Hepatocyte (in vitro differentiated cells): ENCODE data around the gene NDUFB2. TPM values are rescaled to one million over a fixed set of nuclear protein-coding genes. Genes with fewer than 3 reads are reported as not detected.
"Not testable (repeated sequence)": the region's sequence is repeated elsewhere in the genome, so short reads cannot be mapped to it uniquely, and the experiment has no call there.

Experiments used
- DNase-seq: peaks from one replicate; pipeline ENCODE4 v3.0.0-alpha.2; 2016; ENCODE audit warnings: low spot score
- H2AFZ ChIP-seq: fragments of 200-600 bp; sonication (generic); 2 replicates; pipeline ENCODE4 v1.6.0; 2016; ENCODE audit warnings: antibody characterized with exemption, mild to moderate bottlenecking
- H3K27ac ChIP-seq: fragments of 200-600 bp; sonication (generic); 2 replicates; pipeline ENCODE4 v1.5.1; 2016; ENCODE audit warnings: mild to moderate bottlenecking
- H3K27me3 ChIP-seq: fragments of 200-600 bp; sonication (generic); 2 replicates; pipeline ENCODE4 v1.6.1; 2016
- H3K36me3 ChIP-seq: fragments of 200-600 bp; sonication (generic); replicated peaks from 2 replicates; pipeline ENCODE4 v1.5.1; 2016; ENCODE audit warnings: low read depth; ENCODE audit not compliant: insufficient read depth
- H3K4me1 ChIP-seq: fragments of 200-600 bp; sonication (generic); 2 replicates; pipeline ENCODE4 v1.5.1; 2016; ENCODE audit warnings: mild to moderate bottlenecking, moderate library complexity; ENCODE audit not compliant: insufficient read depth
- H3K4me2 ChIP-seq: fragments of 200-600 bp; sonication (generic); 2 replicates; pipeline ENCODE4 v1.6.0; 2016
- H3K4me3 ChIP-seq: fragments of 200-600 bp; sonication (generic); 2 replicates; pipeline ENCODE4 v1.5.1; 2016; ENCODE audit warnings: mild to moderate bottlenecking
- H3K79me2 ChIP-seq: fragments of 200-600 bp; sonication (generic); 2 replicates; pipeline ENCODE4 v1.6.0; 2017; ENCODE audit warnings: mild to moderate bottlenecking
- H3K9me2 ChIP-seq: fragments of 200-600 bp; sonication (generic); replicated peaks from 2 replicates; pipeline ENCODE4 v1.6.0; 2017; ENCODE audit warnings: mild to moderate bottlenecking; ENCODE audit not compliant: insufficient read depth
- H3K9me3 ChIP-seq: fragments of 200-600 bp; sonication (generic); 2 replicates; pipeline ENCODE4 v1.5.1; 2016; ENCODE audit warnings: low read depth, mild to moderate bottlenecking
- H4K20me1 ChIP-seq: fragments of 200-600 bp; sonication (generic); 2 replicates; pipeline ENCODE4 v1.6.0; 2016; ENCODE audit warnings: mild to moderate bottlenecking; ENCODE audit not compliant: insufficient read depth, poor library complexity, severe bottlenecking
- CTCF ChIP-seq: fragments of 200-600 bp; sonication (generic); IDR thresholded peaks from 2 replicates; pipeline ENCODE4 v1.5.1; 2016; ENCODE audit warnings: antibody characterized with exemption, mild to moderate bottlenecking; ENCODE audit not compliant: poor library complexity
- EZH2 ChIP-seq: fragments of 200-600 bp; sonication (generic); IDR thresholded peaks from 2 replicates; pipeline ENCODE4 v1.6.1; 2016; ENCODE audit warnings: antibody characterized with exemption, mild to moderate bottlenecking, borderline replicate concordance
- EZH2phosphoT487 ChIP-seq: fragments of 200-600 bp; sonication (generic); IDR thresholded peaks from one replicate; pipeline ENCODE4 v1.6.1; 2018; ENCODE audit warnings: antibody characterized with exemption, mild to moderate bottlenecking, low read depth, moderate library complexity; ENCODE audit not compliant: unreplicated experiment, severe bottlenecking
- WGBS: methylation state at CpG from one replicate; pipeline ENCODE4 v1.1.6; 2016; ENCODE audit warnings: low lambda C conversion rate; ENCODE audit errors: missing lambda C conversion rate; 5-methylcytosine and 5-hydroxymethylcytosine counted together
- polyA plus RNA-seq: library from polyadenylated mRNA; unstranded; fragments of >200 nt; fragmentation: Nextera tagmentation; extraction: Ambion mirVana; gene quantifications from 2 replicates; pipeline ENCODE4 v1.2.1, GENCODE V29; 2016
- total RNA-seq: library from RNA; depleted of rRNA; stranded (reverse); fragments of >200 nt; gene quantifications from 2 replicates; pipeline ENCODE4 v1.2.3, GENCODE V29; 2014

Gene NDUFB2
- total and polyA plus RNA-seq, 2 experiments from 2014 or later, result 372 to 379 TPM

GRCh38 chr7:140667476-140667875 lies 29.0 kb upstream of the NDUFB2 start:
- Histone ChIP-seq H3K27ac (no peak overlapping the region), H3K4me2 (no peak overlapping the region), H3K27me3 (no peaks in the 10 kb centered on the region), H3K4me1 (no peaks in the 10 kb centered on the region), H3K9me3 (no peaks in the 10 kb centered on the region), H4K20me1 (no peaks in the 10 kb centered on the region), H3K79me2 (no peaks in the 10 kb centered on the region), H3K4me3 (no peak overlapping the region), H2AFZ (no peak overlapping the region), H3K9me2 (no peaks in the 10 kb centered on the region), H3K36me3 (no peaks in the 10 kb centered on the region)
- TF ChIP-seq EZH2phosphoT487 (no peak), EZH2 (no peak), CTCF (no peak)
- no peak for DNase-seq
- 81% methylated on average over 1 of the region's 1 CpG for WGBS

DNA sequence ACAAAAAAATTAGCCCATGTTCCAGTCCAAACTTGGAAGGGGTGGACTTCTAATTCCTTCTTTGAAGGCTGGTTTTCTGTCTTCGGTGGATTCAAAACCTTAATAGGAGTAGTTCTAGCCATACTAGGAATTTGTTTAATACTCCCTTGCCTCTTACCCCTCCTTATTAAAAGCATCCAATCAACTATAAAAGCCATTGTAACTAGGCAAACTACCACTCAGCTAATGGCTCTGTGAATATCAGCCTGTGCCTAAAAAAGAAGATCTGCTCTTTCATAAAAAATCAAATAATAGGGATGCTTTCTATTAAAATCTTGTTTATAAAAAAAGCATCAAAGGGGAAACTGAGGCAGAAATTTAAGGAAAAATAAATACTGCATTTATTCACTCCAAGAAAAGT lies 27.9 kb upstream of the NDUFB2 start:
- Histone ChIP-seq H3K9me3 (no peaks in the 10 kb centered on the region), H3K27me3 (no peaks in the 10 kb centered on the region), H3K79me2 (no peaks in the 10 kb centered on the region), H2AFZ (no peak overlapping the region), H4K20me1 (no peaks in the 10 kb centered on the region), H3K9me2 (no peaks in the 10 kb centered on the region), H3K27ac (no peak overlapping the region), H3K4me2 (no peak overlapping the region), H3K4me1 (peaks cover 2% of the 10 kb centered on the region), H3K36me3 (no peaks in the 10 kb centered on the region), H3K4me3 (no peak overlapping the region)
- no peak for DNase-seq
- TF ChIP-seq CTCF, result no peak
- TF ChIP-seq EZH2, result no peak
- TF ChIP-seq EZH2phosphoT487, result no peak
- 89% methylated on average over 1 of the region's 1 CpG for WGBS

DNA sequence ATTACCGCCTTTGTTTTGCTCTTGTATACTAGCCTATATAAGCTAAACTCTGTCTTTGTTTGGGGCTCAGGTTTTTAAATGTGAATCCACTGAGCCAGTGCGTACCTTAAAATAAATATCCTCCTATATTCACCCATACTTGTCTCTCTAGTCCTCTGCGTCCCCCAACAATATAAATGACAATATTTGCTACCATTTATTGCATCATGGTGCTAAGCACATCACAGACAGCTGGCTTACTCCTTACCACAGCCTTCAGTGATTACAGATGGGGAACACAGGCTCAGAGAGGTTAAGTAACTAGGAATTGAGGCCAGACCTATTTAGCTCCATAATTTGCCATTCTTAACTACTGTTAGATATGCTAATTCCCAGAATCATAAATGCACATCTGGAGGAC lies 27.2 kb upstream of the NDUFB2 start:
- no peak for TF ChIP-seq CTCF
- no peak for TF ChIP-seq EZH2phosphoT487
- no peak for TF ChIP-seq EZH2
- H4K20me1 ChIP-seq, result no peaks in the 10 kb centered on the region
- no peak overlapping the region for H3K4me3 ChIP-seq
- H3K27ac ChIP-seq, result no peak overlapping the region
- no peaks in the 10 kb centered on the region for H3K79me2 ChIP-seq
- no peak overlapping the region for H2AFZ ChIP-seq
- no peaks in the 10 kb centered on the region for H3K9me3 ChIP-seq
- WGBS, result 94% methylated on average over 3 of the region's 3 CpGs
- no peaks in the 10 kb centered on the region for H3K27me3 ChIP-seq
- H3K4me2 ChIP-seq, result no peak overlapping the region
- DNase-seq, result no peak
- H3K36me3 ChIP-seq, result no peaks in the 10 kb centered on the region
- no peaks in the 10 kb centered on the region for H3K9me2 ChIP-seq
- H3K4me1 ChIP-seq, result peaks cover 9% of the 10 kb centered on the region

GRCh38 chr7:140669862-140670261 lies 26.6 kb upstream of the NDUFB2 start:
- H3K36me3 ChIP-seq, H3K4me2 ChIP-seq, H3K27me3 ChIP-seq, H3K27ac ChIP-seq, H4K20me1 ChIP-seq, H3K9me2 ChIP-seq, H3K4me3 ChIP-seq, H3K9me3 ChIP-seq, H3K79me2 ChIP-seq, DNase-seq, H2AFZ ChIP-seq: not testable (repeated sequence)
- H3K4me1 ChIP-seq, result peaks cover 14% of the 10 kb centered on the region
- WGBS, result 93% methylated on average over 10 of the region's 10 CpGs
